Lower leg skin (tissue), 3 donors: ENCODE measurements around the gene NFIB.

Experiments
- POLR2A ChIP-seq, 2 donors: fragments of 450-650 bp; IDR thresholded peaks; one replicate each; pipeline ENCODE4 v1.6.1; 2016 to 2017; ENCODE audit warnings: antibody characterized with exemption in 2 of 2, mild to moderate bottlenecking in 1 of 2, moderate library complexity in 1 of 2
- TF ChIP-seq, protein P1 (sequence below), 3 donors: fragments of 450-650 bp; IDR thresholded peaks; one replicate each; pipeline ENCODE4 v1.5.1; 2016; ENCODE audit warnings: antibody characterized with exemption in 3 of 3, mild to moderate bottlenecking in 3 of 3, moderate library complexity in 2 of 3

DNA sequence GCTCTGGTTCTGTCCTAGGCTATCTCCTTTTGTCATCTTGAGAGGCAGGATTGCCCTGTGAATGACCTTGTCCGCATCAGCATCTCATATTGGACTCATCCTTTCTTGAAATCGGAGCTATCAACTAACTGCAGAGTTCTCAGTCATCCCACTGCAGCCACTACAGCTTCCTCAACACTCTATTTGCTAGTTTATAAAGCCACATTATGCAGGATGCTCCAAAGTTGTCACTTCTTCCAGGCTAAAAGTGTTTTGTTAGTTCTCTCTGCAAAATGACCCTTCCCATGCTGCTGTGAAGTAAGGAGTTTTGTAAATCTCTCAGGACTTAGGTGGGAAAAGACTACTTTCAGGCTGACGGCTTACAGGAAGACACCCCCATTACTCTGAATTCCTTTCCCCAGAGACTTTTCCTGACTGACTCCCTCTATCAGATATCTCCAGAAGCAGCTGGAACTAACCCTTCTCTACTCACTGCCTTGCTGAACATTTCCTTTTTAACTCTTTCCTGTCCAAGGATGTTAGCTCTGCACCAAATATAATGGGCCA is 257.6 kb downstream of the NFIB start:
- TF ChIP-seq, protein P1, sequence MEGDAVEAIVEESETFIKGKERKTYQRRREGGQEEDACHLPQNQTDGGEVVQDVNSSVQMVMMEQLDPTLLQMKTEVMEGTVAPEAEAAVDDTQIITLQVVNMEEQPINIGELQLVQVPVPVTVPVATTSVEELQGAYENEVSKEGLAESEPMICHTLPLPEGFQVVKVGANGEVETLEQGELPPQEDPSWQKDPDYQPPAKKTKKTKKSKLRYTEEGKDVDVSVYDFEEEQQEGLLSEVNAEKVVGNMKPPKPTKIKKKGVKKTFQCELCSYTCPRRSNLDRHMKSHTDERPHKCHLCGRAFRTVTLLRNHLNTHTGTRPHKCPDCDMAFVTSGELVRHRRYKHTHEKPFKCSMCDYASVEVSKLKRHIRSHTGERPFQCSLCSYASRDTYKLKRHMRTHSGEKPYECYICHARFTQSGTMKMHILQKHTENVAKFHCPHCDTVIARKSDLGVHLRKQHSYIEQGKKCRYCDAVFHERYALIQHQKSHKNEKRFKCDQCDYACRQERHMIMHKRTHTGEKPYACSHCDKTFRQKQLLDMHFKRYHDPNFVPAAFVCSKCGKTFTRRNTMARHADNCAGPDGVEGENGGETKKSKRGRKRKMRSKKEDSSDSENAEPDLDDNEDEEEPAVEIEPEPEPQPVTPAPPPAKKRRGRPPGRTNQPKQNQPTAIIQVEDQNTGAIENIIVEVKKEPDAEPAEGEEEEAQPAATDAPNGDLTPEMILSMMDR (IDR thresholded peaks at IDR 0.05) = no peak
- no peak for TF ChIP-seq POLR2A (IDR thresholded peaks at IDR 0.05)
